Mesenteric fat pad (tissue), 1 donor: ENCODE measurements around the gene RAI1. TPM values are rescaled to one million over a fixed set of nuclear protein-coding genes. Genes with fewer than 3 reads are reported as not detected.

ENCODE experiments used
- DNase-seq: peaks from one replicate; pipeline ENCODE4 v3.0.0-alpha.2; 2020; ENCODE audit warnings: low spot score
- total RNA-seq: library from RNA; stranded (reverse); fragmentation: NEBNext Ultra II Directional; extraction: Animal tissue kit (Norgen Biotek cat#: 25700); gene quantifications from one replicate; pipeline ENCODE4 v1.2.1, GENCODE V29; 2021
- donor health status: DM: yes; HTN: yes; CAD: no.

RAI1 gene
- total RNA-seq, 1 donor from 2014 or later, result 21.2 TPM

DNA sequence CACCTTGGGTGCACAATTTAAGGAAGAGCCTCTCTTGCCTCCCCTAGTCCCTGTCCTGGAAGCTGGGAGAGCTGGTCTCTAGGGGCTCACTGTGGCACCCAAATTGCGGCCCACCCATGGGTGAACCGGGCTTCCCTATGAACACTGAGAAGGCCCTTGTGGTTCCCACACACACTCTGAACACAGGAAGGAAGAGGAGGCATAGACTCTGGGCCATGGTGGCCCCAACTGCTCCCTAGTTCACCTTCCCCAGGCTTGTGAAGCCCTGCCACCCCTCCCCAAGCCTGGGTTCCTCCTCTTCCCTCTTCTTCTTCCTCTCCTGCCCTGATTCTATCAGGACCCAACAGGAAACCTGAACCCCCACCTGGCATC is 145.1 kb downstream of the RAI1 start:
- DNase-seq, result no peak

DNA sequence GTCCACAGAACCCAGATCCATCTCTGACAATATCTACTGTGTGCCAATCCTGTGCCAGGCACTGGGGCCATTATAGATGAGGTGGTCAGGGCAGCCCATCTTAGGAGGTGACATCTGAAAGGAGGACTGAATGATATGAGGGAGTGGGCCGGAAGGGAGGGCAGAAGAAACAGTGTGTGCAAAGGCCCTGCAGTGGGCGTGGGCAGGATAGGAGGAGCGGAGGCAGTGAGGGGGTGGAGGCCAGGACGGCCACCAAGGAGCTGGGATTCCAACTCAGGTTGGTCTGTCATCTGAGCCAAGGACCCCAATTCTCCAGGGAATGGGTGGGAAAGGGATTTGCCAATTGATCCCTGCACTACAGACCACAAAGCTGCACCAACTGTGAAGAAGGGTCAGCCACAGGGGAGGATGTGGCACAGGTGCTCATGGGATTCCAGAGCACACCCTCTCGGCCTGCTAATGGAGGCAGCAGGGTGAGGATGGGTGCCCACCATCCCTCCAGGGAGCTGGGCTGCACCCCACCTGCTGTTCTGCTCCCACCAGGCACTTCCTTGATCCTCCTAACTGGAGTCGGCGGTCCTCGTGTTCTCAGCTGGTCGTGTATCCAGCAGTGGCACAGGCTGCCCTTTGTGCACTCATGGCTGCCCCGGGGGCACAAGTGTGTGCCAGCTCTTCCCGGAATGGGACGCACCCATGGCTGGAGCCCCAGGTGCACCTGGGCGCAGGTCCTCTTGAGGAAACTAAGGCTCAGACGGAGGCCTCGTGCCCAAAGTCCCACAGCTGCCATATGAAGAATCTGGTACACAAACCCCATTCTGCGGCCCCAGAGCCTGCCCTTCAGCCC is 145.9 kb downstream of the RAI1 start:
- no peak for DNase-seq

DNA sequence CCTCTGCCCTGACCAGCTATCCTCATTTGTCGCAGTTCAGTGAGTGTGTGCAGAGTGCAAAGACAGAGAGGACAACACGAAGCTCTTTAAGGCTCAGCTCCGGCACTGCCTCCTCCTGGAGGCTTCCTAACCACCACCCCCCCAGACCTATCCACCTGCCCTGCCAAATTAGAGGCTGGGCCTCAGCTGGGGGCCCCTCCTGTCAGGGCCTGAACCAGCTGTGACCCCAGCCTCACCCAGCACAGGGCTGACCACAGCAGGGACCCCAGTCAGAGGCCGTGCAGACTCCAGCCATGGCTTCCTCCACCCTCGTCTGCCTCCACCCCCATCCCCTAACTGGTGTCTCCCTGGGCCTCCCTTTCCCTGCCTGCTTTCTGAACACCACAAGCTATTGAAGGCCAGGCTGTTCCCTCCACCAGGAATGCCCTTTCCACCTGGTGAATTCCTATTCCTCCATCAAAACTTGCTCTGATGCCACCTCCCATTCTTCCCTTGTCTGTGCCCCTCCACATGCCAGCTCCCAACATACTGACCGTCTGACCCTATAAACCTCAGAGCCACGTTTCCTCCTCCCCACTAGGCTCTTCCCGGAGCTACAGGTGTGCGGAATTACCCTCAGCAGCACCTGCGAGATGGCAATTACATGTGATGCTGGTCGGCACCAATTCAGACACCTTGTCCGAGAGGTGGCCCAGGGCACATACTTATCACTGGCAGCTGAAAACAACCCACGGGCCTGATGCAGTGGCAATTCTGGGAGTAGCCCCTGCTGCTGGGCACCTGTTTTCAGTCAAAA is 146.8 kb downstream of the RAI1 start:
- no peak for DNase-seq

GRCh38 chr17:17830269-17830567 is 149.0 kb downstream of the RAI1 start:
- no peak for DNase-seq

DNA sequence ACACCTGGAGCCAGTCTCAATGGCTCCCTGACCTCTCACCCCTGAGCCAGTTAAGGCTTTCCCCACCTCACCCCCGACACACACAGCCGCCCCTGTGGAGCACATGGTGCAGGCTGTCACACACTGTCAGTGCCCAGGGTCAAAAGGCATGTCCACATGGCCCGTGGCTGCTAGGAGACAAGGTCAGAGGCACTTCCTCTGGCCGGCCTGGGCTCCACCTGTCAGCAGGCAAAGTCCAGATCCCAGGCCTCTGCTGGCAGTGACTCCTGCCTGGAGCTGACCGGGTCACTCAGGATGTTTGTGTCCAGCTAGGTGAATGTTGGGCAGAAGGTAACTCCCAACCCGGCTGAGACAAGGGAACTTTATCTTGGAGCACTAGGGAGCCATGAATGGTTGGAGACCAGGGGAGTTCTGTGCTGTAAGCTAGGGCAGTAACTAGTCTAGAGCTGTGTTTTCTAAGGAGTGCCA is 149.5 kb downstream of the RAI1 start:
- no peak for DNase-seq

- no peak for DNase-seq
These were observed 150.2 kb downstream of the RAI1 start for GRCh38 chr17:17831208-17832031.

DNA sequence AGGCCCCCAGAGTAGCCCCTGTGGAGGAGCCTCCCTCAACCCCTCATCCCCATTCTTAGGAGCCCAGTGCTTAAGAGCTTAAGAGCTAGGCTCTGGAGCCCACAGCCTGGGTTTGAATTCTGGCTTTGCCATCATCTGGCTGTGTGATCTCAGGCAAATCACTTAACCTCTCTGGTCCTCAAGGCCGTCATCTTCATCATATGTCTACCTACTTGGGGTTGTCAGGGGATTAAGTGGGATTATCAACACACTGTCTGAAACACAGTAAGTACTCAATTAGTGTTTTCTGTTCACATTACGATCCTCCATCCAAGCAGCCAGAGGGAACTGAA is 150.7 kb downstream of the RAI1 start:
- no peak for DNase-seq

DNA sequence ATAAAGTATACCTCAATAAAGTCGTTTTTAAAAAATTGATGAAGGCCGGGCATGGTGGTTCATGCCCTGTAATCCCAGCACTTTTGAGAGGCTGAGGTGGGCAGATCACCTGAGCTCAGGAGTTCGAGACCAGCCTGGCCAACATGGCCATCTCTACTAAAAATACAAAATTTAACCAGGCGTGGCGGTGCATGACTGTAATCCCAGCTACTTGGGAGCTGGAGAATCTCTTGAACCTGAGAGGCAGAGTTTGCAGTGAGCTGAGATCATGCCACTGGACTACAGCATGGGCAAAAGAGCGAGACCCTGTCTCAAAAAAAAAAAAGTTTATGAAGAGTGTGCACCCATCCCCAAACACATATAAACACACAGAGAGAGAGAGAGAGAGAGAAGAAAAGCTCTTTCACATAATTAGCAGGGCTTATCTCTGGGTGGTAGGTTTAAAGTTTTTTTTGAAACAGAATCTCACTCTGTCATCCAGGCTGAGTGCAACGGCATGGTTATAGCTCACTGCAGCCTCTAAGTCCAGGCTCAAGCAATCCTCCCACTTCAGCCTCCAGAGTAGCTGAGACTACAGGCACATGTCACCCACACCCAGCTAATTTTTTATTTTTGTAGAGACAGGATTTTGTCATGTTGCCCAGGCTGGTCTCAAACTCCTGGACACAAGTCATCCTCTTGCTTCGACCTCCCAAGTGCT is 152.6 kb downstream of the RAI1 start:
- DNase-seq, result no peak

DNA sequence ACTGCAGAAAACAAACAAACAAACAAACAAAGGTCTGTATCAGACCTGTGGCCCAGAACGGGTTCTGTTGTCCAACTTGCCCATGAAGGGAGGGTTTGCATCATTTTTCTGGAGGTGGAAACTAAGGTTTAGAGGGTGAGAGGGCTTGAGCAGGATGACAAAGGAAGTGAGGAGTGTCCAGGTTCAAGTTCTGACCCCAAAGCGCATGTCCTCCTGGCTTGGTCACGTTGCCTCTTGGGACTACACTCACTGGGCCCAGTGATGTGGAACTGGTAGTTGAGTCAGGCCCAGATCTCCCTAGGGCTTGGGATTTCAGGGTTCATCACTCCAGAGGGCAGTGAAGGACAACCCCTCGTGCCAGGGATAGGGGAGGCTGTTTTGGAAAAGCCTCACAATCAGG is 153.7 kb downstream of the RAI1 start:
- no peak for DNase-seq

DNA sequence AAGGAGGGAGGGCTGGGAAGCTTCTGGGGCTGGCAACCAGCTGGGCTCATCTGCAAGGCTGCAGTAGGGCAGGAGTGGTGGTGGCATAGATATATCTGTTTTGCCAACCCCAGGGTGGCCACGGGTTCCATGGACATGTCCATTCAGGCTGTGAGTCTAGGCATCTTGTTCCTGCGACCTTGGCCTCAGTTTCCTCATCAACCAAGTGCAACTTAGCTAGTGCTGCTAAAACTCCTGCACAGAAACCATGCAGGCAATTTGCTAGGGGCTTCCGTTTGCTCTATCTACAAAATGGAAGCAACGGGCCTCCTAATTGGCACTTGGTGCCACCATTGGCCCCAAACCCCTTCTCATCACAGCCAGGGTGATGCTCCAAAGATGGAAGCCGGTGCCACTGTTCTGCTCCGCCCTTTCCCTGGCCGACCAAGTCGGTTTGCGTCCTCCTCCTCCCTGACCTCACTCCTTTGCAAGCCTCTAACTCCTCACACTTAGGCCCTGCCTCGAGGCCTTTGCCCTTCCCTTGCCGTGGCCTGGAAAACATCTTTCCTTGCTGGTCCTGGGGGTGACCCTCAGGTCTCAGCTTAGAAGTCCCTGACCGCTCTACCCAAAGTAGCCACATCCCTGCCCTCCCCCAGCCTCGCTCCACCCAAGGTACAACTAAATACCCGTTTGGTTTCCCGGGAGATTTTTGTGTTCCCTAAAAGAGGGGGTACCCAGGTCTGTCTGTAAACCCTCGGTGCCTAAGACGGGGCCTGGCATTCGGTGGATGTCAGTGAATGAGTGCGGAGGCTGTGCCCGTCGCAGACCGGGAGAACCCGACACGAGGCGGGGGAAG is 154.4 kb downstream of the RAI1 start:
- DNase-seq, result no peak

GRCh38 chr17:17836250-17836817 is 155.1 kb downstream of the RAI1 start:
- peak; percentile 99 for DNase-seq

- DNase-seq, result no peak
These were observed 155.6 kb downstream of the RAI1 start, which contains the start of gene SREBF1 for GRCh38 chr17:17836818-17837379. Gene SREBF1 (minus strand): TSS chr17:17836986. CDS start chr17:17836817, 169 bp downstream.

DNA sequence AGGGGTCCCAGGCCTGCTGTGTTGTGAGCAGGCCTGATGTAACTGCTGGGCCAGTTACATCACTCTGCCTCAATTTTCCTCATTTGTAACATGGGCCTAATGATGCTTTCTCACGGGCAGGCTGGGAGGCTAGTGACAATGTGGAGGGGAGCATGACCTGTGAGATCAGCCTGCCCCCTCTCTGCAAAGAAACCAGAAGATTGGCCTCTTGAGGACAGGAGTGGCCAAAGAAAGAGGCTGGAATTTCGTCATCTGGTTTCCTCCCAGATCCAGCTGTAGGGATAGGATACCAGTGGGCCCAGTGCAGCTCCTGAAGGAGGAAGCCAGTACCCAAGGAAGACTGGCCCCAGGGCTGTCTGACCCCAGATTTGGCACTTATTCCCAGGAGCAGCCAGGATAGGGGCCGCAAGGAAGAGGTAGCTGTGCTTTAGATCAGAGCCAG is 156.1 kb downstream of the RAI1 start:
- no peak for DNase-seq

GRCh38 chr17:17837966-17838962 is 157.0 kb downstream of the RAI1 start:
- no peak for DNase-seq

DNA sequence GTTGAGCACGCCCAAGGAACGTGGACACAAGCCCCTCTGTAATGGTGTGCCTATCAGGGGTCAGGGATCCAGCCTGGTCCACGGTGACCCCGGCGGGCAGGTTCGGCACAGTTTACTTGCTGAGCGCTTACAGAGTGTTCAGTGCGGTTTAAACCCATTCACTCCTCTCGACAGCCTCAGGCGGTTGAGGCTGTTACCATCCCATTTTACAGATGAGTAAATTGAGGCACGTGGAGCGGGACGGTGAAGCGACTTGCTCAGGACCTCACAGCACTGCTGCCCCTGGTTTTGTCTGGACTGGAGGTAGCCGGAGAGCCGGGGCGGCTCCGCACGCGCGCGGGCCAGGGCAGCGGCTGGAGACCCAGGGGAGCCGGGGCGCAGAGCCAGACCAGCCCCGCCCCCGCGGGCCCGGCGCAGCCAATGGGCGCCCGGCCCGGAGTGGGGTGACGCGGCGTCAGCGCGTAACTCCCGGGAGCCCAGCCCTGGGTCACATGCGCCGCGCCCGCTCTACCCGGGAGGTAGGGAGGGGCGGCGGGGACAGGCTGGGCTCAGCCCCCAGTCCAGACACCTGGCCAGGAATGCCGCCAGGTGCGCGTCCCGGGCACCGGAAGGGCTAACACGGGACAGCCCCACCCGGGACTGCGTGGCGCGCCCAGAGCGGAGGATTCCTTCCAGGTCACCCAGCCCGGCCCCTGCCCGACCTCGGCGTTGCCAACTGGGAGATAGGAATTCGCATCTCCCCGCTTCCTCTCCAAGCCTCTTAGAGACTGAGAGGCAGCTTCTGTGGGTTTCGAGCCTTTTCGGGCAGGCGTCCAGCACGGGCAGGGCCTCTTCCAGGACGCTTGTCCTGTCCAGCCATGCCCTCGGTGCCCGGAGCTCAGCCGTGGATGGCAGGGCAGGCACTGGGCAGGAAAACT is 158.8 kb downstream of the RAI1 start:
- DNase-seq, result peak; percentile 96

DNA sequence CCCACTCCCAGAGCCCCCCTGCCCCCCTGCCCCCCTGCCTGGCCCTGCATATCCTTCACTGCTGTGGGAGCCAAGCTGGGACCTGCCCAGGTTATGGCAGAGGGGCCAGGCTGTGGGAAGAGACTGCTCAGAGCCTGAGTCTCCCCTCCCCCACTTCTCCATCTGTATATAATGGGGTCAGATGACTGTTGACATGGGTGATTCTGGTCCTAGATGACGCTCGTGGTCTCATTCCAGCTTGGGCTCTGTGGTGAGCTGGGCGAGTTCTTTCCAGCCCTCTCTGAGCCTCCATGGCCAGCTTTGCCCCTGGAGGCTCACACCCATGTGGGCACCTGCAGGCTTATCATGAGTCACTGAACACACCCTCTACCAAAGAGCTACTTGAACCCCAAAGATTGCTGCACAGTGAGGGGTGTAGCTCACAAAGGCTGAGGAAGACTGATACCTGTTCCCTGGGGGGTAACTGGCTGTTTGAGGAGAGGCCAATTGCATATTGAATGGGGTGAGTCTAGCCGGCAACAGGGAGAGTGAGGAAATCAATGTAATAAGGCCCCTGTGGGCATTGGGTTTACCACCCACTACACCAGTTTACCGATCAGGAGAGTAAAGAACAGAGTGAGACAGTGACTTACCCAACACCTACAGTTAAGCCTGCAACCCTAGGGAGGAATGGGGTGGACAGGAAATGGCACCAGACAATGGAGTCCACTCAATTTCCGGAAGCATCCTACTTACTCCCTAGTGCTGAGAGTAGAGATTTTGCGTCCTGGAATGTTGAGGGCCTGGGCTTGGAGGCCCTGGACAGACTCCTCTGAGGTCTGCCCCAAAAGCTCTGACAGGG is 159.7 kb downstream of the RAI1 start:
- no peak for DNase-seq
